ENCODE data around the gene EIF3K. TPM values are rescaled to one million over a fixed set of nuclear protein-coding genes. Genes with fewer than 3 reads are reported as not detected.

The EIF3K gene
- total and polyA plus RNA-seq, 10 of the 15 experiments (the other 5 are each of a cell fraction or from before 2014, with no cell fraction given), result 330 to 927 (median 436) TPM

DNA sequence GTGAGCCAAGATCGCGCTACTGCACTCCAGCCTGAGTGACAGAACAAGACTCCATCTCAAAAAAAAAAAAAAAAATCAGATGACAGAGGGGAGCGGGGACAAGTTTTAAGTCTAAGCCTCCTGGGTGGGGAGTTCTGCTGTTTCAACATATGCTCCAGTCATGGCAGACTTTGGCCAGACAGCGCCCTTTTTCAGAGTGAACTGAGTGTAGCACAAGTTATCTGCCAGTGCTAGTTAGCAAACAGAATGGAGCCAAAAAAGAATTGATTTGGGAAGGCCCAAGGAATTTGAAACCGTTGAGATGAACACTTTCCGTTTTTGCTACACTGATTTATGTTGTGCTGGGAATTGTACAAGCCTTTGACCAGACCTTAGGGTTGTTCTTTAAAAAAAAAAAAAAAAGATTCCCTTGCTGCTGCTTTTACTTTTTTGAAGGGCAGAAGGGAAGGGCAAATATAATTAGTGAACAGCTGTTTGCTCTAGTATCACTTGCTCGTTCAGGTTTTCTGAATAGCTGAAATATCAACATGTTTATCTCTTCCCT lies 34.1 kb downstream of the EIF3K start:
- 87% methylated on average over 7 of the region's 7 CpGs for WGBS (ENCODE audit: insufficient coverage, insufficient replicate concordance, low lambda C conversion rate, missing lambda C conversion rate)
- H3K27ac ChIP-seq (ENCODE audit: control insufficient read depth, insufficient read depth), result no peak overlapping the region
- peaks cover 0 to 5% of the 10 kb centered on the region in 2 experiments; a peak in 1 of 4 replicates for H3K36me3 ChIP-seq (ENCODE audit: control insufficient read depth in 2 of 2, insufficient read depth in 2 of 2, low read length in 1 of 2)
- FAIRE-seq (no peak), DNase-seq (ENCODE audit: low read depth, low spot score) (no peak), ATAC-seq (no peak)
- H3K9me3 ChIP-seq (replicated peaks; ENCODE audit: control insufficient read depth, insufficient read depth, low read length), result no peaks in the 10 kb centered on the region
- ChIA-PET CTCF (interaction anchor here (0.6 to 1.6 kb wide), 3 partner anchors 16 to 197 kb away, joined by 3 to 7 read pairs (median 4); no protein-coding TSS in a partner anchor), POLR2A (interaction anchor here (0.6 to 1.3 kb wide), 5 partner anchors 14 to 608 kb away, joined by 4 to 6 read pairs (median 5); no protein-coding TSS in a partner anchor), RAD21 (ENCODE audit: unreplicated experiment) (no interaction called here), SMC1A (ENCODE audit: uncharacterized antibody, unreplicated experiment) (interaction anchor here (0.6 to 1.4 kb wide), 4 partner anchors 33 to 594 kb away, joined by 3 to 5 read pairs (median 3); no protein-coding TSS in a partner anchor)
- no peak overlapping the region for H3K9ac ChIP-seq (ENCODE audit: control insufficient read depth, insufficient read depth, low read length)
- H3K4me1 ChIP-seq (ENCODE audit: control insufficient read depth, insufficient read depth, low read length), result peaks cover 42% of the 10 kb centered on the region
- in situ Hi-C loops (cut with MboI) (no loop called here), intact Hi-C loops (cut with micrococcal nuclease; ENCODE audit: unreplicated experiment) (no loop called here)
- no peak overlapping the region for H3K4me2 ChIP-seq (ENCODE audit: control insufficient read depth, insufficient read depth)
- H3K4me3 ChIP-seq, result no peak overlapping the region
- H3K79me2 ChIP-seq (ENCODE audit: control insufficient read depth, insufficient read depth, low read length), result peaks cover 97% of the 10 kb centered on the region
- no peaks in the 10 kb centered on the region for H3K27me3 ChIP-seq (replicated peaks in 1 of 2; ENCODE audit: control insufficient read depth in 2 of 2, insufficient read depth in 2 of 2, low read length in 1 of 2)
- TSS peak; percentile 13 for BruUV-seq (replicated peaks)
- no peak overlapping the region for H2AFZ ChIP-seq (ENCODE audit: control insufficient read depth, low read depth, low read length)
- no peaks in the 10 kb centered on the region; the same call in 1 of the 2 replicates for H4K20me1 ChIP-seq (ENCODE audit: control insufficient read depth, insufficient read depth)
- TF ChIP-seq, protein P1, sequence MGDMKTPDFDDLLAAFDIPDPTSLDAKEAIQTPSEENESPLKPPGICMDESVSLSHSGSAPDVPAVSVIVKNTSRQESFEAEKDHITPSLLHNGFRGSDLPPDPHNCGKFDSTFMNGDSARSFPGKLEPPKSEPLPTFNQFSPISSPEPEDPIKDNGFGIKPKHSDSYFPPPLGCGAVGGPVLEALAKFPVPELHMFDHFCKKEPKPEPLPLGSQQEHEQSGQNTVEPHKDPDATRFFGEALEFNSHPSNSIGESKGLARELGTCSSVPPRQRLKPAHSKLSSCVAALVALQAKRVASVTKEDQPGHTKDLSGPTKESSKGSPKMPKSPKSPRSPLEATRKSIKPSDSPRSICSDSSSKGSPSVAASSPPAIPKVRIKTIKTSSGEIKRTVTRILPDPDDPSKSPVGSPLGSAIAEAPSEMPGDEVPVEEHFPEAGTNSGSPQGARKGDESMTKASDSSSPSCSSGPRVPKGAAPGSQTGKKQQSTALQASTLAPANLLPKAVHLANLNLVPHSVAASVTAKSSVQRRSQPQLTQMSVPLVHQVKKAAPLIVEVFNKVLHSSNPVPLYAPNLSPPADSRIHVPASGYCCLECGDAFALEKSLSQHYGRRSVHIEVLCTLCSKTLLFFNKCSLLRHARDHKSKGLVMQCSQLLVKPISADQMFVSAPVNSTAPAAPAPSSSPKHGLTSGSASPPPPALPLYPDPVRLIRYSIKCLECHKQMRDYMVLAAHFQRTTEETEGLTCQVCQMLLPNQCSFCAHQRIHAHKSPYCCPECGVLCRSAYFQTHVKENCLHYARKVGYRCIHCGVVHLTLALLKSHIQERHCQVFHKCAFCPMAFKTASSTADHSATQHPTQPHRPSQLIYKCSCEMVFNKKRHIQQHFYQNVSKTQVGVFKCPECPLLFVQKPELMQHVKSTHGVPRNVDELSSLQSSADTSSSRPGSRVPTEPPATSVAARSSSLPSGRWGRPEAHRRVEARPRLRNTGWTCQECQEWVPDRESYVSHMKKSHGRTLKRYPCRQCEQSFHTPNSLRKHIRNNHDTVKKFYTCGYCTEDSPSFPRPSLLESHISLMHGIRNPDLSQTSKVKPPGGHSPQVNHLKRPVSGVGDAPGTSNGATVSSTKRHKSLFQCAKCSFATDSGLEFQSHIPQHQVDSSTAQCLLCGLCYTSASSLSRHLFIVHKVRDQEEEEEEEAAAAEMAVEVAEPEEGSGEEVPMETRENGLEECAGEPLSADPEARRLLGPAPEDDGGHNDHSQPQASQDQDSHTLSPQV (IDR thresholded peaks at IDR 0.05), result no peak
- TF ChIP-seq RCOR1 (conservative IDR thresholded peaks at IDR 0.05; ENCODE audit: low read depth, low read length) (no peak), NBN (IDR thresholded peaks at IDR 0.05) (no peak), YBX1 (IDR thresholded peaks at IDR 0.05) (no peak), ZNF24 (IDR thresholded peaks at IDR 0.05) (no peak), SREBF1 (IDR thresholded peaks at IDR 0.05; ENCODE audit: low read length) (no peak), TCF12 (IDR thresholded peaks at IDR 0.05; ENCODE audit: low read depth, low read length) (no peak), EP300 (IDR thresholded peaks at IDR 0.05; ENCODE audit: borderline replicate concordance in 1 of 2, control insufficient read depth in 1 of 2, low read depth in 2 of 2, low read length in 2 of 2) (no peak), HDGF (IDR thresholded peaks at IDR 0.05) (no peak), GATAD2B (conservative IDR thresholded peaks at IDR 0.05; ENCODE audit: low read depth) (no peak), CHD4 (IDR thresholded peaks at IDR 0.05) (no peak), SMAD5 (IDR thresholded peaks at IDR 0.05; ENCODE audit: low read depth) (no peak), NFXL1 (IDR thresholded peaks at IDR 0.05; ENCODE audit: borderline replicate concordance) (no peak)
- TF ChIP-seq, protein P2, sequence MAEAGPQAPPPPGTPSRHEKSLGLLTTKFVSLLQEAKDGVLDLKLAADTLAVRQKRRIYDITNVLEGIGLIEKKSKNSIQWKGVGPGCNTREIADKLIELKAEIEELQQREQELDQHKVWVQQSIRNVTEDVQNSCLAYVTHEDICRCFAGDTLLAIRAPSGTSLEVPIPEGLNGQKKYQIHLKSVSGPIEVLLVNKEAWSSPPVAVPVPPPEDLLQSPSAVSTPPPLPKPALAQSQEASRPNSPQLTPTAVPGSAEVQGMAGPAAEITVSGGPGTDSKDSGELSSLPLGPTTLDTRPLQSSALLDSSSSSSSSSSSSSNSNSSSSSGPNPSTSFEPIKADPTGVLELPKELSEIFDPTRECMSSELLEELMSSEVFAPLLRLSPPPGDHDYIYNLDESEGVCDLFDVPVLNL (IDR thresholded peaks at IDR 0.05; ENCODE audit: low read depth, low read length), result no peak
- TF ChIP-seq, protein P3, sequence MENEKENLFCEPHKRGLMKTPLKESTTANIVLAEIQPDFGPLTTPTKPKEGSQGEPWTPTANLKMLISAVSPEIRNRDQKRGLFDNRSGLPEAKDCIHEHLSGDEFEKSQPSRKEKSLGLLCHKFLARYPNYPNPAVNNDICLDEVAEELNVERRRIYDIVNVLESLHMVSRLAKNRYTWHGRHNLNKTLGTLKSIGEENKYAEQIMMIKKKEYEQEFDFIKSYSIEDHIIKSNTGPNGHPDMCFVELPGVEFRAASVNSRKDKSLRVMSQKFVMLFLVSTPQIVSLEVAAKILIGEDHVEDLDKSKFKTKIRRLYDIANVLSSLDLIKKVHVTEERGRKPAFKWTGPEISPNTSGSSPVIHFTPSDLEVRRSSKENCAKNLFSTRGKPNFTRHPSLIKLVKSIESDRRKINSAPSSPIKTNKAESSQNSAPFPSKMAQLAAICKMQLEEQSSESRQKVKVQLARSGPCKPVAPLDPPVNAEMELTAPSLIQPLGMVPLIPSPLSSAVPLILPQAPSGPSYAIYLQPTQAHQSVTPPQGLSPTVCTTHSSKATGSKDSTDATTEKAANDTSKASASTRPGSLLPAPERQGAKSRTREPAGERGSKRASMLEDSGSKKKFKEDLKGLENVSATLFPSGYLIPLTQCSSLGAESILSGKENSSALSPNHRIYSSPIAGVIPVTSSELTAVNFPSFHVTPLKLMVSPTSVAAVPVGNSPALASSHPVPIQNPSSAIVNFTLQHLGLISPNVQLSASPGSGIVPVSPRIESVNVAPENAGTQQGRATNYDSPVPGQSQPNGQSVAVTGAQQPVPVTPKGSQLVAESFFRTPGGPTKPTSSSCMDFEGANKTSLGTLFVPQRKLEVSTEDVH (IDR thresholded peaks at IDR 0.05; ENCODE audit: low read depth, partially characterized antibody), result no peak
- TF ChIP-seq, protein P4, sequence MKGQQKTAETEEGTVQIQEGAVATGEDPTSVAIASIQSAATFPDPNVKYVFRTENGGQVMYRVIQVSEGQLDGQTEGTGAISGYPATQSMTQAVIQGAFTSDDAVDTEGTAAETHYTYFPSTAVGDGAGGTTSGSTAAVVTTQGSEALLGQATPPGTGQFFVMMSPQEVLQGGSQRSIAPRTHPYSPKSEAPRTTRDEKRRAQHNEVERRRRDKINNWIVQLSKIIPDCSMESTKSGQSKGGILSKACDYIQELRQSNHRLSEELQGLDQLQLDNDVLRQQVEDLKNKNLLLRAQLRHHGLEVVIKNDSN (IDR thresholded peaks at IDR 0.05; ENCODE audit: borderline replicate concordance, extremely low read length, insufficient read depth, low read depth, low read length), result no peak

Data from GM12878 (cell line).